Measurements from ENCODE around the gene GPR151. TPM values are rescaled to one million over a fixed set of nuclear protein-coding genes. Genes with fewer than 3 reads are reported as not detected.

Gene GPR151
- total RNA-seq, 1 donor from 2014 or later = not detected

DNA sequence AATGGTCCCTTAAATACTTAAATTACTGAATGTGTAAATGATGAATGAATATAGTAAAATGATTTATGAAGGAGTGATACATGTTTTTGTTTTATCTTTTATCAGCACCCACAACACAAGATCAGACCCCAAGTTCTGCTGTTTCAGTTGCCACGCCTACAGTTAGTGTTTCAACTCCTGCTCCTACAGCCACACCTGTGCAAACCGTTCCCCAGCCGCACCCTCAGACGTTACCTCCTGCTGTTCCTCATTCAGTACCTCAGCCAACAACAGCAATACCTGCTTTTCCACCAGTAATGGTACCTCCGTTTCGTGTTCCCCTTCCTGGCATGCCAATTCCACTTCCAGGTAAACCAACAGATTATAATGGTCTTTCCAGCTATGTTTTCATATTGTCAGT lies 52.5 kb downstream of the GPR151 start:
- intact Hi-C loops (cut with DNase I) = no loop called here
- DNase-seq (ENCODE audit: low spot score) = no peak

Other genes starting within 250 kb of the GPR151 start
- not detected for gene POU4F3, start 177.4 kb downstream of the GPR151 start, total RNA-seq
- 33.2 TPM for gene TCERG1, start 68.9 kb downstream of the GPR151 start, total RNA-seq